Spleen (tissue), 11 donors: ENCODE measurements around the gene FAM234A. TPM values are rescaled to one million over a fixed set of nuclear protein-coding genes. Genes with fewer than 3 reads are reported as not detected.

Experiments used
- DNase-seq: peaks from one replicate; pipeline ENCODE4 v3.0.0-alpha.2; 2020
- H3K27ac ChIP-seq, 8 donors: fragments of 200-600 bp; sonication (generic) in 7 of 8; 1 replicate in 4 of 8; 2 replicates in 4 of 8; pipeline versions ENCODE4 v1.5.0 to v1.8.0; 2016 to 2021; ENCODE audit warnings: inconsistent platforms in 4 of 8, mild to moderate bottlenecking in 4 of 8, moderate library complexity in 1 of 8
- H3K27me3 ChIP-seq, 7 donors: fragments of 200-600 bp; sonication (generic) in 6 of 7; replicated peaks in 1 of 7; 1 replicate in 4 of 7; 2 replicates in 3 of 7; pipeline versions ENCODE4 v1.5.0 to v1.8.0; 2016 to 2021; ENCODE audit warnings: inconsistent platforms in 3 of 7, mild to moderate bottlenecking in 1 of 7
- H3K36me3 ChIP-seq, 6 donors: fragments of 200-600 bp; sonication (generic) in 5 of 6; 1 replicate in 4 of 6; 2 replicates in 2 of 6; pipeline versions ENCODE4 v1.5.0 to v1.8.0; 2016 to 2021; ENCODE audit warnings: inconsistent platforms in 2 of 6
- H3K4me1 ChIP-seq, 6 donors: fragments of 200-600 bp; sonication (generic) in 5 of 6; 1 replicate in 3 of 6; 2 replicates in 3 of 6; pipeline versions ENCODE4 v1.5.0 to v1.8.0; 2016 to 2021; ENCODE audit warnings: inconsistent platforms in 3 of 6
- H3K4me3 ChIP-seq, 8 donors: fragments of 200-600 bp; sonication (generic) in 7 of 8; 1 replicate in 4 of 8; 2 replicates in 4 of 8; pipeline versions ENCODE4 v1.5.0 to v1.8.0; 2016 to 2021; ENCODE audit warnings: inconsistent platforms in 4 of 8, mild to moderate bottlenecking in 4 of 8, moderate library complexity in 2 of 8
- H3K9me3 ChIP-seq, 8 donors: fragments of 200-600 bp; sonication (generic) in 7 of 8; 1 replicate in 4 of 8; 2 replicates in 4 of 8; pipeline versions ENCODE4 v1.5.0 to v1.8.0; 2016 to 2021; ENCODE audit warnings: inconsistent platforms in 4 of 8
- POLR2A ChIP-seq, 3 donors: fragments of 450-650 bp; IDR thresholded peaks; one replicate each; pipeline ENCODE4 v1.5.1; 2017; ENCODE audit warnings: antibody characterized with exemption in 3 of 3, mild to moderate bottlenecking in 1 of 3
- POLR2AphosphoS5 ChIP-seq, 3 donors: sonication (generic); formaldehyde crosslinking; IDR thresholded peaks; one replicate each; pipeline ENCODE4 v1.5.1; 2017; ENCODE audit warnings: antibody characterized with exemption in 3 of 3
- WGBS, 5 donors: extraction: QIAGEN DNeasy Blood & Tissue Kit in 3 of 5; methylation state at CpG; one replicate each; pipeline versions ENCODE4 v1.1.5 to v1.1.7; 2013 to 2018; 5-methylcytosine and 5-hydroxymethylcytosine counted together
- intact Hi-C: fragments of 100-400 bp; cut with DNase I; formaldehyde crosslinking; loops from one replicate; pipeline ENCODE4 v1.15.0; 2023; ENCODE audit warnings: low total_unique reads
- polyA plus RNA-seq, 3 donors: library from polyadenylated mRNA; stranded (reverse); fragments of 200-250 nt; gene quantifications; one replicate each; pipeline ENCODE4 v1.2.1, GENCODE V29; 2013
- total RNA-seq, 7 donors: library from RNA; depleted of rRNA in 3 of 7; stranded (reverse); fragments of >200 nt in 3 of 7; fragmentation: NEBNext Ultra II Directional in 4 of 7; extraction: Animal tissue kit (Norgen Biotek cat#: 25700) in 4 of 7; gene quantifications; one replicate each; pipeline versions ENCODE4 v1.1.0 to v1.2.1, GENCODE V29; 2016 to 2021
- TF ChIP-seq, protein P1 (sequence below), 11 experiments: fragments of 200-600 bp in 7 of 11; fragments of 450-650 bp in 4 of 11; sonication (generic) in 4 of 11; IDR thresholded peaks in 8 of 11; conservative IDR thresholded peaks in 3 of 11; 1 replicate in 7 of 11; 2 replicates in 4 of 11; pipeline versions ENCODE4 v1.4.0 to v1.8.0; 2016 to 2021; ENCODE audit warnings: antibody characterized with exemption in 11 of 11, inconsistent platforms in 4 of 11, mild to moderate bottlenecking in 1 of 11
- donor health status: healthy with polysubstance abuse.
- donor health status: DM: no; HTN: no; CAD: no; lungs with moderate emphysema.
- donor health status: DM: no; HTN: no; CAD: no.
- donor health status: Bipolar disorder and iron deficiency.
- donor health status: healthy.
- donor health status: DM: no; HTN: no; CAD: no.
- donor health status: DM: yes; HTN: yes; CAD: no.

Gene FAM234A
- total and polyA plus RNA-seq, 10 donors = 13.0 to 63.1 (median 39.7) TPM

DNA sequence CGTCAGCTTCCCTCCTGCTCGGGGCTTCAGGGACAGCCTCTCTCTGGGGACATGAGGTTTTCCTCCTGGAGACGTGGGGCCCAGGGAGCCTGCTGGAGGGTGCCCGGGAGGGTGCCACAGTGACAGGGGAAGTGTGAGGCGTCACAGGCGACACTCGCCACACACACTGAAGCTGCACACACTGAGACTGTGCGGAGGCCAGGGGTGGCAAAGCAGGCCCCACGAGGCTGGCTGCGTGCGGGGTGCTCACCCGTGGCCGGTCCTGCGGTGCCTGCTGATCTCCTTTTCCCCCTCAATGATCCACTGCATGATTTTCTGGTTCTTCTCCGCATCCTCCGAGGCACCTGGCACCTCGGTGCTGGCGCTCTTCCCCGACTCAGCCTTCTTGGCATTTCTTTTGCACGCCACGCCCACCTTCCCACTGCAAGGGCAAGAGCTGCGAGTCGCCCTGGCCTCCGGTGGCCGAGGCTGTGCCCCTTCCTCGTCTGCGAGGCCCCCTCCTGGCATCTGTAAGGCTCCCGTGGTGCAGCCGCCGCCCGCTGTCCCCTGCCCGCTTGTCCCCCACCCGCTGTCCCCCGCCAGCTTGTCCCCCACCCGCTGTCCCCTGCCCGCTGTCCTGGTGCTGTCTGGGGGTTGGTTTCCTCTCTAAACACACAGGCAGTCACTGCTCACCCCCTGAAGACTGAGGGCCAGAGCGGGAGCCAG lies 62.3 kb downstream of the FAM234A start:
- TF ChIP-seq, protein P1, sequence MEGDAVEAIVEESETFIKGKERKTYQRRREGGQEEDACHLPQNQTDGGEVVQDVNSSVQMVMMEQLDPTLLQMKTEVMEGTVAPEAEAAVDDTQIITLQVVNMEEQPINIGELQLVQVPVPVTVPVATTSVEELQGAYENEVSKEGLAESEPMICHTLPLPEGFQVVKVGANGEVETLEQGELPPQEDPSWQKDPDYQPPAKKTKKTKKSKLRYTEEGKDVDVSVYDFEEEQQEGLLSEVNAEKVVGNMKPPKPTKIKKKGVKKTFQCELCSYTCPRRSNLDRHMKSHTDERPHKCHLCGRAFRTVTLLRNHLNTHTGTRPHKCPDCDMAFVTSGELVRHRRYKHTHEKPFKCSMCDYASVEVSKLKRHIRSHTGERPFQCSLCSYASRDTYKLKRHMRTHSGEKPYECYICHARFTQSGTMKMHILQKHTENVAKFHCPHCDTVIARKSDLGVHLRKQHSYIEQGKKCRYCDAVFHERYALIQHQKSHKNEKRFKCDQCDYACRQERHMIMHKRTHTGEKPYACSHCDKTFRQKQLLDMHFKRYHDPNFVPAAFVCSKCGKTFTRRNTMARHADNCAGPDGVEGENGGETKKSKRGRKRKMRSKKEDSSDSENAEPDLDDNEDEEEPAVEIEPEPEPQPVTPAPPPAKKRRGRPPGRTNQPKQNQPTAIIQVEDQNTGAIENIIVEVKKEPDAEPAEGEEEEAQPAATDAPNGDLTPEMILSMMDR (IDR thresholded peaks at IDR 0.05 in 8 of 11, conservative IDR thresholded peaks at IDR 0.05 in 3 of 11) = no peak
- no peak for TF ChIP-seq POLR2AphosphoS5 (IDR thresholded peaks at IDR 0.05)
- no peak for TF ChIP-seq POLR2A (IDR thresholded peaks at IDR 0.05)
- Histone ChIP-seq H3K27me3 (no peaks in the 10 kb centered on the region), H3K27ac (no peak overlapping the region), H3K4me3 (no peak overlapping the region), H3K36me3 (peaks cover 0 to 100% (median 57%) of the 10 kb centered on the region in 6 donors), H3K9me3 (no peaks in the 10 kb centered on the region), H3K4me1 (no peaks in the 10 kb centered on the region)
- intact Hi-C loops = no loop called here
- DNase-seq = no peak
- WGBS, 5 donors = 88 to 91% (median 90%) methylated on average over 36 to 37 of the region's 37 CpGs

DNA sequence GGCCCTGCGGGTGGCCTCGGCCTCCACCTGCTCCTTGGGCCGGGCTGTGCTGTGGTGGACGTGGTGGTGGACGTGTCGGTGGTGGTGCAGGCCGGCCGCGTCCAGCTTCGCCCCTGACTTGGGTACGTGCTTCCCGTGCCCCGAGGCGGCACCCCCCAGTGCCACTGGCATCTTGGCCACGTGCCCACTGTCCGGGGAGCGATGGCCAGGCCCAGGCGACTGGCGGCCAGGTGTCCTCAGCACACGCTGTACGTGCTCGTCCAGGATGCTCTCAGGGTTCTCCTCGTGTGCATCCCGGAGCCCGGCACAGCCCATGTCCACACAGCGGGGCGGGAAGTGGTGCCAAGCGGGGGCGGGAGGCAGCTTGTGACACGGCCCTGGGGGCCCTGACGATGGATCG lies 63.2 kb downstream of the FAM234A start:
- H3K36me3 ChIP-seq = peaks cover 0 to 100% (median 57%) of the 10 kb centered on the region in 6 donors

DNA sequence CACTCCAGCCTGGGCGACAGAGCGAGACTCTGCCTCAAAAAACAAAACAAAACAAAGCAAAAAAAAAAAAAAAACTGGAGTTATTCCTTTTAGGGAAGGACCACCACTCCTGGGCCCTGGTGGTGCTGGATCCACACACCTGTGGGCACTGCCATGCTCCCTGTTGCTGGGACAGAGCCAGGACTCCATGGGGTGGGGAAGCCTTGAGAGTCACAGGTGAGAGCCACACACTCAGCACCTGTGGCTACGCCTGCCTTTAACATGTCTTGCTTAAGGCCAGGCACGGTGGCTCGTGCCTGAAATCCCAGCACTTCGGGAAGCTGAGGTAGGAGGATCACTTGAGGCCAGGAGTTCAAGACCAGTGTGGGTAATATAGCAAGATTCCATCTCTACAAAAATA lies 66.6 kb downstream of the FAM234A start:
- H3K27ac ChIP-seq = no peak overlapping the region
- no peak for DNase-seq
- no peaks in the 10 kb centered on the region for H3K4me1 ChIP-seq
- TF ChIP-seq POLR2A (IDR thresholded peaks at IDR 0.05) (no peak), POLR2AphosphoS5 (IDR thresholded peaks at IDR 0.05) (no peak)
- TF ChIP-seq, protein P1 (IDR thresholded peaks at IDR 0.05 in 8 of 11, conservative IDR thresholded peaks at IDR 0.05 in 3 of 11) = no peak
- H3K27me3 ChIP-seq = no peaks in the 10 kb centered on the region
- no peak overlapping the region for H3K4me3 ChIP-seq
- H3K9me3 ChIP-seq = no peaks in the 10 kb centered on the region
- 91 to 96% (median 92%) methylated on average over 6 of the region's 6 CpGs for WGBS, 5 donors
- intact Hi-C loops = no loop called here
- peaks cover 2 to 100% (median 55%) of the 10 kb centered on the region in 6 donors for H3K36me3 ChIP-seq

More for the DNA sequence above, 63.2 kb downstream of the FAM234A start:
- Histone ChIP-seq H3K9me3 (no peaks in the 10 kb centered on the region), H3K27me3 (no peaks in the 10 kb centered on the region), H3K4me3 (no peak overlapping the region), H3K27ac (no peak overlapping the region), H3K4me1 (no peaks in the 10 kb centered on the region)
- TF ChIP-seq POLR2A (IDR thresholded peaks at IDR 0.05) (no peak), POLR2AphosphoS5 (IDR thresholded peaks at IDR 0.05) (no peak)
- TF ChIP-seq, protein P1 (IDR thresholded peaks at IDR 0.05 in 8 of 11, conservative IDR thresholded peaks at IDR 0.05 in 3 of 11) = no peak
- DNase-seq = no peak
- 91 to 98% (median 96%) methylated on average over 12 to 32 of the region's 32 CpGs for WGBS, 5 donors
- intact Hi-C loops = no loop called here

DNA sequence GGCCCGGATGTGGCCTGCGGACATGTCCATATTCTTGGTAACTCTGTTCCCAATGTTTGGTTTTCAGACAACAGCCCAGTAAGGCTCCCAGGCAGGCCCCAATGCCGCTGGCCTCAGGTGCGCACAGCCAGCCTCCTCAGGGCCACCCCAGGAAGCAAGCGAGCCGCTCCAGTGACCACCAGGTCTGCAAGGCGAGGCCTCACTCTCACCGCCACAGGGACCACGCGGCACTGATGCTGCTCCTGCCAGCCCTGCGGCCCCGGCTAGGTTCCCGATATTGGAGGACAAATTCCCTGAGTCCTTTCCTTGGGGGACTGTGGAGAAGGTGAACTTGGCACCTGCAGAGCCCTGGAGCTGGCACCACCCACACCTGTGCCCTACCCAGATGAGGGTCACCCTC lies 67.3 kb downstream of the FAM234A start:
- no peaks in the 10 kb centered on the region for H3K27me3 ChIP-seq
- no peak overlapping the region for H3K4me3 ChIP-seq
- intact Hi-C loops = no loop called here
- H3K36me3 ChIP-seq = peaks cover 2 to 100% (median 52%) of the 10 kb centered on the region in 6 donors
- TF ChIP-seq POLR2A (IDR thresholded peaks at IDR 0.05) (no peak), POLR2AphosphoS5 (IDR thresholded peaks at IDR 0.05) (no peak)
- TF ChIP-seq, protein P1 (IDR thresholded peaks at IDR 0.05 in 8 of 11, conservative IDR thresholded peaks at IDR 0.05 in 3 of 11) = no peak
- DNase-seq = no peak
- H3K27ac ChIP-seq = no peak overlapping the region
- WGBS, 5 donors = 95 to 98% (median 96%) methylated on average over 3 to 13 of the region's 13 CpGs
- no peaks in the 10 kb centered on the region for H3K9me3 ChIP-seq
- peaks cover 0 to 4% (median 0%) of the 10 kb centered on the region in 6 donors for H3K4me1 ChIP-seq
